HG02973 (cell line): ENCODE data around the gene DIP2B.
"Not testable (repeated sequence)": the region's sequence is repeated elsewhere in the genome, so short reads cannot be mapped to it uniquely, and the experiment has no call there.

Experiments
- ATAC-seq: cut with Tn5 transposase; IDR thresholded peaks from one replicate; pipeline ENCODE4 v1.9.1; 2021; ENCODE audit warnings: moderate library complexity; ENCODE audit not compliant: unreplicated experiment

The DIP2B gene

DNA sequence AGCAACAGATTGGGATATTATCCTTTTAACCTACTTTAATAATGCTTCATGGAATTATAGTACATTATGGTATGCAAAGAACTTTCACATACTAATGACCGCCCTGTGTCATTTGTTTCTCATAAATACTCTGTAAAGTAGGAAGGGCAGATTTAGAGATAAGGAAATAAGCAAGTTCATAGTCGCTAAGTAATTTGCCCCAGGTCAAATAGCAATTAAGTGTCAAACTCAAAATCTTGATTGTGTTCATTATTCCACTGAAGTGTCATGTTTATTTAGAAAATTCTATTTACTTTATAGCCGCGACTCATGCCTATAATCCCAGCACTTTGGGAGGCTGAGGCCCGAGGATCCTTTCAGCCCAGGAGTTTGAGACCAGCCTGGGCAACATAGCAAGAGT, 160.4 kb downstream of the DIP2B start:
- no peak for ATAC-seq

GRCh38 chr12:50665609-50666008, 160.8 kb downstream of the DIP2B start:
- ATAC-seq, result no peak

DNA sequence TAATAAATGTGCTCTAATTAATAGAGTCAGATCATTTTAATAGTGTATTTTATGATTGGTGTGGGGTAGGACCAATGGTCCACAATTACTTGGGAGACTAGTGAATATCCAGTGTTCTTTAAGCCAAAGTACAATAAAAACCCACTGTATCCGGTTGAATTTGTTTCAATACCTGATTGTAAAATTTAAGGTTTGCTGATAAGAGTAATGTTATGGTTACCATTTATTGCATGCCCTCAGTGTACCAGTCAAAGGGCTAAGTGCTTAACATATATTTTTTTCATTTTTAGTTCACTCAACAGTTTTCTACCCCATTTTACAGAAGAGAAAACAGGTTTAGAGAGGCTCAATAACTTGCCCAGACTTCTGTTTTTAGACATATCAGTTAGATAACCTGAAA, 161.2 kb downstream of the DIP2B start:
- ATAC-seq, result no peak

- no peak for ATAC-seq
These were observed 167.4 kb downstream of the DIP2B start for GRCh38 chr12:50672158-50672557.

DNA sequence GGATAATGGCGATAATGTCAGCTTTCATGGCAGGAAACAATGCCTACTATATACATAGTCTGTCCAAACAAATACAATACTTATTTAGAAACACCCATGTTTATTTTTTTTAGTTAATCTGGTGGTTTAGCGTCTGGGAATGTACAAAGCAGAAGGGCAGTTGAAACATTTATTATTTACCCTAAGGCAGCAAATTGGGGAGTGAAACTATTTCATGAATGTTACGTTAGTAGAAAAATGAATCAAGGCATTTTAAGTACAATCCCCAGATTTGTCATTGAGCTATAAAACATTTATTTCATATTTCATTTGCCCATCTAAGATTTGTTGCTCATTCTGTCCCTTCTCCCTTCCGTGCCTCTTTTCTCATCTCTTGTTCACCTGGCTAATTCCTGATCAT, 172.0 kb downstream of the DIP2B start:
- ATAC-seq, result no peak

DNA sequence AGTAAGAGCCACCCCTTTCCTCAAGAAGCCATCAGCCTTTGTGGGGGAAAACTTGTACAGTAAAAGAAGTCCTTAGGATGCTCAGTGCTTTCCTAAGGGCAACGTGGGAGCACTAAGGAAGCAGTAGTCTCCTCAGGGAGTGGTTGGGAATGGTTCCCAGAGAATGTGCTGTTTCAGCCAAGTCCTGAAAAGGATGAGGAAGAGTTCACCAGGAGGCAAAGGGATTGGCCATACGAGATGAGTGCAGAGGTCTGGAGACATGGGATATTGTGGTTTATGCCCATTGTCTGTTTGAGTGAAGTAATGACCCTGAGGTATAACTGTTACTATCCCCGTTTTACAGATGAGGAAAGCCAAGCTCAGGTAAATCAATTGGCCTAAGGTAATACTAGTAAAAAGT, 173.1 kb downstream of the DIP2B start:
- no peak for ATAC-seq

- ATAC-seq, result no peak
These were observed 174.0 kb downstream of the DIP2B start for GRCh38 chr12:50678650-50679365.

- no peak for ATAC-seq
These were observed 174.8 kb downstream of the DIP2B start for GRCh38 chr12:50679612-50680011.

DNA sequence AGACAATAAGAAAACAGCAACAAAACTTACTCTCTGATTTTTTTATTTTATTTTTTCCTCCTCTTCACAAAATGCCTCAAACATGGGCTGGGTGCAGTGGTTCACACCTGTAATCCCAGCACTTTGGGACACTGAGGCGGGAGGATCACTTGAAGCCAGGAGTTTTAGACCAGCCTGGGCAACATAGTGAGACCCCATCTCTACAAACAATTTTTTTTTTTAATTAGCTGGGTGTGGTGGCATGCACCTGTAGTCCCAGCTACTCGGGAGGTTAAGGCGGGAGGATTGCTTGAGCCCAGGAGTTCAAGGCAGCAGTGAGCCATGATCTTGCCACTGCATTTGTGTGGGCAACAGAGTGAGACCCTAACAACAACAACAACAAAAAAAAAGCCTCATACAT, 176.3 kb downstream of the DIP2B start:
- ATAC-seq, result not testable (repeated sequence)

DNA sequence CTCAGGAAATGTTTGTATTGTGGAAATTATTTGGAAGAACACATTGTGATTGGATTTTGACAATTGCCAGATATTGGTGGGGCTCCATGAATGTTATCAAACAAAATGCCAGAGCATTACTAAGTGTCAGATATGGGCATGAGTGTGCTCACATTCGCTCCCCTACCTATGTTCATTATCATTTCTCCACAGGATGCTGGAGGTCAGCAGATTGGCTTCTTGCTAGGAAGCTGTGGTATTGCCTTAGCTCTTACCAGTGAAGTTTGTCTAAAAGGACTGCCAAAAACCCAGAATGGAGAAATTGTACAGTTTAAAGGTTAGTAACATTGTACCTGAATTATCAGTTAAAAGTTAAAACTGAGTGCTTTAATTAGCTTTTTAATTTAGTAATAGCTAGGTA, 180.9 kb downstream of the DIP2B start:
- no peak for ATAC-seq

DNA sequence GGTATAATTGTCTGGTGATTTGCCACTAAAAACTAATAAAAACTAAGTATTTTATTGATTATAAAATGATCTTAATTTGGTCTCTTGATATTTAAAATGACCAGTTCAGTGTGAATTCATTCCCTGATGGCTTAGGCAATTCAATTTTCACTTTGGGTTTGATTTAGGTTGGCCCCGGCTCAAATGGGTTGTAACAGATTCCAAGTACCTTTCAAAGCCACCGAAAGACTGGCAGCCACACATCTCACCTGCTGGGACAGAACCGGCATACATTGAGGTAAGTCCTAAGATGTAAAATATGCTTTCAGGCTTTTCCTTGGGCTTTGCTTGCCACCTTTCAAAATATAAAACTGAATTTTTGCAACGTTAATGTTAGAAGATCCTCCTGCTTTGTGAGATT, 181.6 kb downstream of the DIP2B start:
- no peak for ATAC-seq

DNA sequence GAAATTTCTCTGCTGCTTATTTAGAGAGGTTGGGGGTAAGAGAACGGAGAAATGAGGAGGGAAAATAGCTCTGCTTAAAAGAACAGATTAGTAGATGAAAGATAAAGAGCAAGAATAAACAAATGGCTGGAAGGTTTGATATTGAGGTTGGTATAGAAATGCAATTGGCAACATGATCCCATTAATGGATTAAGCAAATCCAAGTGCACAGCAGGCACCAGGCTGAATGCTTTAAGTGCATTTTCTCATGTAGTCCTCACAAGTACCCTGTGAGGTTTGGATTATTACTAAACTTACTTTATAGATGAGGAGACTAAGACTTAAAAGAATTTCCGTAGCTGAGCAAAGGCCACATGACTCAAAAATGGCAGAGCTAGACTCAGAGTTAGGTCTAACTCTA, 182.2 kb downstream of the DIP2B start:
- no peak for ATAC-seq

- no peak for ATAC-seq
These were observed 184.7 kb downstream of the DIP2B start for GRCh38 chr12:50689437-50689836.

DNA sequence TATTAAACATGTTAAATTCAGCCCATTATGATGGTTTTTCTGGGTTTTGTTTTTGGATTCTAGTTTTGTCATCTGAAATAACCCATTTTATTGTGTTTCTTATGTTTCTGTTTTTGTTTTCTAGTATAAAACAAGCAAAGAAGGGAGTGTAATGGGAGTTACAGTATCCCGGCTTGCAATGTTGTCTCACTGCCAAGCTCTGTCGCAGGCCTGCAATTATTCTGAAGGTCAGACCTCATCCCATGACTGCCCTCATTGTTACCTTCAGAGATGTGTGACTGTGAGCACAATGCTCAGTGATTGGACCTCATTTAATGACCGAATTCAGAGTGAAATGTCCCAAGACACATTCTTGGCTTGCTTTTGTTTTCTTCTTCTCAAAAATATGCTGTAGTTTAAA, 186.1 kb downstream of the DIP2B start:
- no peak for ATAC-seq

GRCh38 chr12:50695961-50696360, 191.2 kb downstream of the DIP2B start:
- ATAC-seq, result no peak

- no peak for ATAC-seq
These were observed 192.1 kb downstream of the DIP2B start for GRCh38 chr12:50696931-50697330.

DNA sequence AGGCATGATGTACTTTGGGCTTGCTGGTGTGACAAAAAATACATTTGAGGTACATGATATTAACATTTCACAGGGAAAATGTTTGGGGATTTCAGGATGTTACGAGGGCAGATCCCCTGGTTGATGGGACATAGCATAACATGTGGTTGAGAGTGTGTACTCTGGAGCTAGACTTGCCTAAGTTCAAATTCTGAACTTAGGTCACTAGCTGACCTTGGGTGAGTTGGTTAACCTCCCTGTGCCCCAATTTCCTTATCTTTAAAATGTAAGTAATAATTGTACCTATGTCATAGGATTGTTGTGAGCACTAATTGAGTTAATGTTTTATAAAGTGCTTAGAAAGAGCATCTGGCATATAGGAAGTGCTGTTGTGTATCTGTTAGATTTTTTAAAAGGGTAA, 194.4 kb downstream of the DIP2B start:
- ATAC-seq, result no peak

DNA sequence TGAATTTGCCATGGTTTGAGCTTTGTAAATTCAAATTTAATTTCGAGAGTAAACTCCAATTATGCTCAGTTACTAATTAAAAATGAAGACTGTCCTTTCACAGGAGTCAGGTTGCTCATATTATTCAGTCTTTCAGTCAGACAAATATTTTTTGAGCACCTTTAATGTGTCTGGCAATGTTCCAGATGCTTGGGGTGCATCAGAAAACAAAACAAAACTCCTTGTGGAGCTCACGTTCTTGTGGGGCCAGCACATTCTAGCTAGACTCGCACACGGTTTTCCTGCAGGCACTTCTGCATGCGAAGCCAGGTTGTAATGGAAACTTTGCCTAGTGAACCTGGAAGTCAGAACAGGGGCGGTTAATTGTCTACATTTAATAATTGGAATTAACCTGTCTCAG, 195.2 kb downstream of the DIP2B start:
- ATAC-seq, result no peak

GRCh38 chr12:50706606-50707005, 201.8 kb downstream of the DIP2B start:
- no peak for ATAC-seq

DNA sequence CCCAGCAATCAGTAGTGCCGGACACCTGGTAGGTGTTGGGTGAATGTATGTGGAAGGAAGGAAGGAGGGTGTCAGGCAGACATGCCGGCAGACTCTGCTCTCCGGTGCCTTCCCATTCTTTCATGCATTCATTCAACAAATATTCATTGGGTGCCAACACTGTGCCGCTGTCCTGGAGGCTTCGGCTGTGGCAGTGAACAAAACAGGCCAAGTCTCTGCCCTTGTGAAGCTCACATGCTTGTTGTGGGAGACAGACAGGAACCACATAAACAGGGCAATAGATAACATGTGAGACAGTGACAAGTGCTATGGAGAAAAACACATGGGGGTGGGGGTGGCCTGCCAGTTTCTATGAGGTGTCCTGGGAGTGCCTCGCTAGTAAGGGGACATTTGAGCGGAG, 202.6 kb downstream of the DIP2B start:
- ATAC-seq, result no peak

DNA sequence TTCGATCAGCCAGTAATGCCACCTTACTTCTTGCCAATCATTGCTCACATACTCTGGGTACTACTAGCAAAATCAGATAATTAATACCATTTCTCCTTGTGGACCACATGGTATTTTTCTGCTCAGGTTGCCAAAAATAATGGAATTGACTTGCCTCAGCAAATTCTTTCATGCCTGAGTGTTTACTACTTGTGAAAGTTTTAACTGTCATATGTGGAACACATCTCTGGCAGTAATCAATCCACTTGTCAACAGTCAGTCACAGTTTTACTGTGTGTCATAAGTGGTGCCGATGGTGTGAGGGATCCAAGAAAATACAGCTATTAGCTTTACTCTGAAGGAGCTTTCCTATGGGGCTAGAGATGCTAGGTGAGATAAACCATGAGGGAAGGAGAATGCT, 203.8 kb downstream of the DIP2B start:
- no peak for ATAC-seq

DNA sequence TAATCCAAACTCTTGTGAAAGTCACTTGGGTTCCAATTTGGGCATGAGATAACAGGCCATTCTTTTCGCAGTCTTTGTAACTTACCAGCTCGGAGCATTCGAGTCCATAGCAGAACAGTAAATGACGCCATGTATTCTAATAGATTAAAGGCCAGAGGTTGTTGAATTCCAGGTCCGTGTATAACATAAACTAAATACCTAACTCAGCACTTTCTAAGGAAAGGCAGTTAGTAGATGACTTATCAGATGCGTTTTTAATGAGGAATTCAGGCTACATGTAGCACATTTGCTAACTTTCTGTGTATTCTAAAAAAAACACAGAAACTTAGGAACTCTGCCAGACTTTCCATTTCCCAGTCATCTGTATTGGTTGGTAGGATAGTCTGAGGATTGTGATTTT, 206.3 kb downstream of the DIP2B start:
- ATAC-seq, result no peak

- no peak for ATAC-seq
These were observed 210.4 kb downstream of the DIP2B start for GRCh38 chr12:50715174-50715573.
